Measurements from ENCODE around the gene DUT. TPM values are rescaled to one million over a fixed set of nuclear protein-coding genes. Genes with fewer than 3 reads are reported as not detected.

Gene DUT
- total RNA-seq, 1 experiment from 2014 or later = 85.2 TPM

DNA sequence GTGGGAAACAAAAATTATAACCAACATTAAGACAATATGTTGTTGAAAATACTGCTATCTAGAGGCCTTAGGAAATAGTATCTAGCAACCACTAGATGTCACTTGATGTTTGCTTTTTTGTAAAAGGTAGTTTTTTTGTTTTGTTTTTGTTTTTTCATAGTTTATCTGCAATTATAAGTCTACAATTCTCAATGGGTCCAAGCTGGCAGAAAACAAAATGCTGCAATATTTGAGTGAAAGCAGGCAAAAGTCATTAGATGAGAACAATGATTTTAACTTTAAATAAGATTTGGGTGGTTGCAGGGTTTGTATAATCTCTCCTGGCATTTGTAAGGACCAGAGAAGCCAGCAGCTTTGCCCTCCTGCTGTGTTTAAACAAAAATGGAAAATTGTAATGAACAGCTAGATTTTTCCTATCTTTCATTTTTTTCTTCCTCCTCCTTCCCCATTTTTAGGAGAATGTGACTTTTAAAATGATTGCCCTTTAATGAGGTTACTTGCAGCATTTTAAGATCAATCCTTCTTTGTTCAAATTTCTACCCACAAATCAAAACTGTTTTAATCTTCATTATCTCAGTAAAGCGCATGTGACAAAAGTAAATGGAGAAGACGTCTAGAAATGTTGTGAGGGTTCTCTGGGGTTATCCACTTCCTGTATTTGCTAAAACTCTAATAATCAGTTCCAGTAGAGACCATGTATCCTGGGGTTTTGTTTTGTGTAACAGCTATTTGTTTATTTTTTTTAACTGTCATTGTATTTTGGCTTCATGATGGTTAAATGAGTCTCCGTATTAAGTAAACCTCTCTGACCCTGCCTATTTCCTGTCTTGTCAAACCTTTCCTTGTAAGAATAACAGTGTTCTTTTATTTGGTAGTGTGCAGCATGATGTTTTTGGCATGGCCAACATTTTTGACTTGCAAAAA lies 27.3 kb downstream of the DUT start:
- H3K27me3 ChIP-seq (ENCODE audit: low read length) = no peaks in the 10 kb centered on the region
- POLR2A ChIA-PET (ENCODE audit: unreplicated experiment) = interaction anchor here (0.6 kb wide), 1 partner anchor 268 kb away, joined by 6 read pairs; no protein-coding TSS in a partner anchor
- H3K4me3 ChIP-seq (ENCODE audit: low read length) = peak overlapping the region; percentile 32; the same call in 1 of the 2 replicates
- ATAC-seq (peak; percentile 81), DNase-seq (peak; percentile 49)
- peak overlapping the region; percentile 71 for H2AFZ ChIP-seq (ENCODE audit: low read length)
- intact Hi-C loops (cut with micrococcal nuclease) = loop anchor here (1.0 to 10.0 kb wide), 6 partner anchors 105 to 498 kb away; no protein-coding TSS in a partner anchor
- H3K79me2 ChIP-seq (ENCODE audit: low read length) = no peaks in the 10 kb centered on the region
- peaks cover 13% of the 10 kb centered on the region for H3K4me1 ChIP-seq (ENCODE audit: insufficient read depth, low read length)
- peak overlapping the region; percentile 64 for H3K9ac ChIP-seq (ENCODE audit: low read length)
- peak overlapping the region; percentile 77 for H3K4me2 ChIP-seq (ENCODE audit: low read length)
- BruUV-seq (replicated peaks) = no TSS peak
- H3K36me3 ChIP-seq (ENCODE audit: low read depth, low read length) = no peaks in the 10 kb centered on the region
- no peaks in the 10 kb centered on the region for H4K20me1 ChIP-seq (ENCODE audit: low read length)
- TF ChIP-seq, protein P1, sequence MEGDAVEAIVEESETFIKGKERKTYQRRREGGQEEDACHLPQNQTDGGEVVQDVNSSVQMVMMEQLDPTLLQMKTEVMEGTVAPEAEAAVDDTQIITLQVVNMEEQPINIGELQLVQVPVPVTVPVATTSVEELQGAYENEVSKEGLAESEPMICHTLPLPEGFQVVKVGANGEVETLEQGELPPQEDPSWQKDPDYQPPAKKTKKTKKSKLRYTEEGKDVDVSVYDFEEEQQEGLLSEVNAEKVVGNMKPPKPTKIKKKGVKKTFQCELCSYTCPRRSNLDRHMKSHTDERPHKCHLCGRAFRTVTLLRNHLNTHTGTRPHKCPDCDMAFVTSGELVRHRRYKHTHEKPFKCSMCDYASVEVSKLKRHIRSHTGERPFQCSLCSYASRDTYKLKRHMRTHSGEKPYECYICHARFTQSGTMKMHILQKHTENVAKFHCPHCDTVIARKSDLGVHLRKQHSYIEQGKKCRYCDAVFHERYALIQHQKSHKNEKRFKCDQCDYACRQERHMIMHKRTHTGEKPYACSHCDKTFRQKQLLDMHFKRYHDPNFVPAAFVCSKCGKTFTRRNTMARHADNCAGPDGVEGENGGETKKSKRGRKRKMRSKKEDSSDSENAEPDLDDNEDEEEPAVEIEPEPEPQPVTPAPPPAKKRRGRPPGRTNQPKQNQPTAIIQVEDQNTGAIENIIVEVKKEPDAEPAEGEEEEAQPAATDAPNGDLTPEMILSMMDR (conservative IDR thresholded peaks at IDR 0.05; ENCODE audit: low read depth, low read length) = peak; percentile 78
- no peak for TF ChIP-seq EZH2phosphoT487 (IDR thresholded peaks at IDR 0.05; ENCODE audit: borderline replicate concordance, low read length)
- peak overlapping the region; percentile 68 for H3K27ac ChIP-seq (ENCODE audit: low read length)
- CTCF ChIA-PET = interaction anchor here (0.6 to 1.0 kb wide), 3 partner anchors 102 to 280 kb away, joined by 3 to 4 read pairs (median 3); no protein-coding TSS in a partner anchor
- H3F3A ChIP-seq (ENCODE audit: low read length, unreplicated experiment) = no peaks in the 10 kb centered on the region
- no peaks in the 10 kb centered on the region for H3K9me3 ChIP-seq (ENCODE audit: low read length)
- no peaks in the 10 kb centered on the region for H3K9me2 ChIP-seq (replicated peaks; ENCODE audit: low read length)

- ChIA-PET CTCF (no interaction called here), POLR2A (ENCODE audit: unreplicated experiment) (no interaction called here)
- no TSS peak for BruUV-seq (replicated peaks)
Measured at GRCh38 chr15:48360841-48361240, 29.6 kb downstream of the DUT start.

More at GRCh38 chr15:48360841-48361240, 29.6 kb downstream of the DUT start:
- TF ChIP-seq EZH2phosphoT487 (IDR thresholded peaks at IDR 0.05; ENCODE audit: borderline replicate concordance, low read length) (no peak), EZH2 (IDR thresholded peaks at IDR 0.05; ENCODE audit: low read length, unreplicated experiment) (no peak)
- TF ChIP-seq, protein P1 (conservative IDR thresholded peaks at IDR 0.05; ENCODE audit: low read depth, low read length) = no peak
- Histone ChIP-seq H3K27me3 (ENCODE audit: low read length) (no peaks in the 10 kb centered on the region), H3K9me2 (replicated peaks; ENCODE audit: low read length) (no peaks in the 10 kb centered on the region), H3K4me2 (ENCODE audit: low read length) (no peak overlapping the region), H3K36me3 (ENCODE audit: low read depth, low read length) (no peaks in the 10 kb centered on the region), H3K4me3 (ENCODE audit: low read length) (no peak overlapping the region), H3F3A (ENCODE audit: low read length, unreplicated experiment) (no peaks in the 10 kb centered on the region), H3K79me2 (ENCODE audit: low read length) (no peaks in the 10 kb centered on the region), H2AFZ (ENCODE audit: low read length) (no peak overlapping the region), H3K9me3 (ENCODE audit: low read length) (no peaks in the 10 kb centered on the region), H3K4me1 (ENCODE audit: insufficient read depth, low read length) (peaks cover 13% of the 10 kb centered on the region), H3K9ac (ENCODE audit: low read length) (no peak overlapping the region), H3K27ac (ENCODE audit: low read length) (peak overlapping the region; percentile 2; the same call in 1 of the 2 replicates), H4K20me1 (ENCODE audit: low read length) (no peaks in the 10 kb centered on the region)
- ATAC-seq (no peak; the same call in 1 of the 2 replicates), DNase-seq (peak; percentile 33)
- intact Hi-C loops (cut with micrococcal nuclease) = no loop called here
